Activated CD4-positive, alpha-beta T cell treated with anti-CD3 and anti-CD28 coated beads, Interleukin-2, Interleukin-4, amounts not matched to agents 100 ng/mL and 50 ng/mL, durations not matched to agents 16 hours and 8 hours (primary cell): ENCODE results near the gene HADH.
A peak's percentile ranks its signal among the peaks of the same experiment; 100 is the strongest.
"Not testable (repeated sequence)": the region's sequence is repeated elsewhere in the genome, so short reads cannot be mapped to it uniquely, and the experiment has no call there.

Source experiments
- DNase-seq: peaks from one replicate; pipeline ENCODE4 v3.0.0-alpha.2; 2020; ENCODE audit warnings: low spot score

HADH gene

GRCh38 chr4:107989537-107990386, at the start of gene HADH:
HADH (plus strand) TSS chr4:107989889; CDS start chr4:107989933, 44 bp downstream.
- DNase-seq, result peak; percentile 94

GRCh38 chr4:107945809-107946208, 43.9 kb upstream of the HADH start:
- no peak for DNase-seq

- no peak for DNase-seq
Measured at GRCh38 chr4:107950746-107951540, 38.7 kb upstream of the HADH start.

- DNase-seq, result no peak
Measured at GRCh38 chr4:107951551-107951950, 38.1 kb upstream of the HADH start.

- DNase-seq, result no peak
Measured at GRCh38 chr4:107956011-107956410, 33.7 kb upstream of the HADH start.

- DNase-seq, result no peak
Measured at GRCh38 chr4:107966903-107967302, 22.8 kb upstream of the HADH start.

GRCh38 chr4:107967519-107967918, 22.2 kb upstream of the HADH start:
- not testable (repeated sequence) for DNase-seq

- not testable (repeated sequence) for DNase-seq
Measured at GRCh38 chr4:107967921-107968320, 21.8 kb upstream of the HADH start.

GRCh38 chr4:107970063-107970798, 19.5 kb upstream of the HADH start:
- DNase-seq, result no peak

- no peak for DNase-seq
Measured at GRCh38 chr4:107972605-107973004, 17.1 kb upstream of the HADH start.

GRCh38 chr4:107974523-107974922, 15.2 kb upstream of the HADH start:
- DNase-seq, result no peak

- DNase-seq, result no peak
Measured at GRCh38 chr4:107977482-107977881, 12.2 kb upstream of the HADH start.

GRCh38 chr4:107977966-107978705, 11.6 kb upstream of the HADH start:
- DNase-seq, result no peak

- DNase-seq, result no peak
Measured at GRCh38 chr4:107978716-107979451, 10.8 kb upstream of the HADH start.

- DNase-seq, result no peak
Measured at GRCh38 chr4:107987916-107988762, 1.6 kb upstream of the HADH start.

GRCh38 chr4:107988763-107989035, 990 bp upstream of the HADH start:
- DNase-seq, result no peak

GRCh38 chr4:107989162-107989536, 540 bp upstream of the HADH start:
- DNase-seq, result no peak

GRCh38 chr4:107991945-107992630, 2.4 kb downstream of the HADH start:
- no peak for DNase-seq

GRCh38 chr4:107993969-107994368, 4.3 kb downstream of the HADH start:
- DNase-seq, result no peak

- no peak for DNase-seq
Measured at GRCh38 chr4:107994894-107995293, 5.2 kb downstream of the HADH start.
